T-helper 9 cell (primary cell): ENCODE measurements around the gene NEUROD2.

ENCODE experiments used
- DNase-seq: peaks from one replicate; pipeline ENCODE4 v3.0.0-alpha.2; 2020

Gene NEUROD2

DNA sequence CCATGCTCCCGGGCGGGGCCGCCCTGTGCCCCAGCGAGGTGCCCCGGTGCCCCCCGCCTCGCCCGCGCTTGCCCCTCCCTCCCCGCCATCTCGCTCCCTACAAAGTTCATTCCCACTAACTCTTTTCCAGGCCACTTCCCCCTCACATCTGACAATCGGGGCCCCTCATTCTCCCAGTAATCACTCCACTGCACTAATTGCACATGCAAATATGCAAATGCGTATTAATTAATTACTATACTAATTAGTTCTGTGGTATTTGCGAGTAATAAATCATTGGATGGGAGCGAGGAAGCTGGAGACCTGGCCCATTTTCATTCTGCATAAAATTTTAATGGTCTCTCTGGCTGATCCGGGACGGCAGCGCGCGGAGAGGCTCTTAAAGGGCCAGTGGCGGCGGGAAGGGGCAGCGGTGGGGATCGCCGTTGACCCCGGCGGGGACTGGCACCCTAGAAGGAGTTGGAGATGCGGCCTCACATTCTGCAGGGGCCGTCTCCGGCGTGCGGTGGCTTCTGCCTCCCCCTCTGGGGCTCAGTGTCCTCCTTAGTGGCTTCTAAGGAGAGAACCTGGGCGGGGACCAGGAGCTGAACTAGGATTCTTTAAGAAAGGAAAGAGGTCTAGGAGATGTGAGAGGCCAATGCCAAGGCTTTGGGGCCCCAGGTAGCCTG lies 10.7 kb upstream of the NEUROD2 start:
- no peak for DNase-seq

- DNase-seq: peak; percentile 41
Observed at GRCh38 chr17:39617446-39618245, 9.9 kb upstream of the NEUROD2 start.

- no peak for DNase-seq
Observed at GRCh38 chr17:39617100-39617445, 9.4 kb upstream of the NEUROD2 start.

- DNase-seq: no peak
Observed at GRCh38 chr17:39615434-39615833, 7.7 kb upstream of the NEUROD2 start.

DNA sequence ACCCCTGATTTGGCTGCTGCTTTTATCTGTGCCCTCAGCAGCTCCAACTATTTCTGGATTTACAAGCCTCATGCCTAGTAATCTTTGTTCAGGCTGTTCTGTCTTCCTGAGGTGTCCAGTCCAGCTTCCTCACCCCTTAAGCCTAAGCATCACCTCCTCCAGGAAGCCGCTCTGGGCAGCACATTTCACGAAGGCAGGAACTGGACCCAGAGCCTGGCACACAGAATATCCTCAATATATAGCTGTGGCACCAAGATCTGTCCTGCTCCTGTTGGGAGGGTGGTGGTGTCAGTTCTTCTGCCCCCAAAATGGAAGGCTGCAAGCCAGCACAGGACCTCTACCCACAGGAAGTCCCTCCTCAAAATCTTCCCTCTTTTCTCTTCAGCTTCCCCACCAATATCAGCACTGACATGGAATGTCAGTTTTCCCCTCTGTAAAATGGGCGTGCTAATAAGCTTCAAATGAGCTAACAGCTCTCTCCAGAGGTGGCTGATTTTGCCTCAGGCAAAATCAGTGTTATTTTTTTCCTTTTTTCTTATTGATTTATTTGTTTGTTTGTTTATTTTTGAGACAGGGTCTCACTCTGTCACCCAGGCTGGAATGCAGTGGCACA lies 6.9 kb upstream of the NEUROD2 start:
- DNase-seq: no peak

GRCh38 chr17:39612935-39613464 lies 5.3 kb upstream of the NEUROD2 start:
- no peak for DNase-seq

- no peak for DNase-seq
Observed at GRCh38 chr17:39612291-39612894, 4.7 kb upstream of the NEUROD2 start.

DNA sequence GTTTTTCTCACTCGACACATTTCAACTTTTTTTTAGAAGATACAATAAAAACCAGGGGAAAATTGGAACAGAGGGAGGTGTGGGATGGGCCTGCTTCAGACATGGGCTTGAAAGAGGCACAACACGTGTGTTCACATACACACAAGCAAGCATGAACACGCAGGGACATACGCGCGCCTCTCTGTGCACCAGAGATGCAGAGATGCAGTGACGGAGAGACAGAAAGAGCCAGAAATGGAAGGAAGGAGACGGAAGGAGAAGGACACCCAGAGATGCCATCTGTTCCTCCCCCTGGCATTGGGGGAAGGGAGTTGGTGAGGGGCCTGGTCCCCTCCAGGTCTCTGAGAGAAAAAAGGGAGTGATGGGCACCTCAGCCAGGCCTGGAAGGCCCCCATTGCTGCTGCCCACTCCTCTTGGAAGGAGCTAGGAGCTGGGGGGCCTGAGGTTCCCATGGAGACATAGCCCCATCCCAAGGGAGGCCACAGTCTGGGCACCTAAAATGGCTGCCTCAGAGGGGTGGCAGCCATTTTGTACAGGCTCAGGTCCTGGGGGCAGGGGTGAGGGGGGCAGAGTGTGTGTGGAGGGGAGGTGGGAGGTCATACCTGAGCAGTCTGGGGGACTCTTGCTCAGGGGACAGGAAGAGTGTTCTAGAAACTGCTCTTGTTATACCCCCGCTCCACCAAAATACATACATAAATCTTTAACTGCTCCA lies 3.8 kb upstream of the NEUROD2 start:
- no peak for DNase-seq

GRCh38 chr17:39609416-39610025 lies 1.8 kb upstream of the NEUROD2 start:
- no peak for DNase-seq

GRCh38 chr17:39608142-39608981 lies 642 bp upstream of the NEUROD2 start:
- DNase-seq: no peak

DNA sequence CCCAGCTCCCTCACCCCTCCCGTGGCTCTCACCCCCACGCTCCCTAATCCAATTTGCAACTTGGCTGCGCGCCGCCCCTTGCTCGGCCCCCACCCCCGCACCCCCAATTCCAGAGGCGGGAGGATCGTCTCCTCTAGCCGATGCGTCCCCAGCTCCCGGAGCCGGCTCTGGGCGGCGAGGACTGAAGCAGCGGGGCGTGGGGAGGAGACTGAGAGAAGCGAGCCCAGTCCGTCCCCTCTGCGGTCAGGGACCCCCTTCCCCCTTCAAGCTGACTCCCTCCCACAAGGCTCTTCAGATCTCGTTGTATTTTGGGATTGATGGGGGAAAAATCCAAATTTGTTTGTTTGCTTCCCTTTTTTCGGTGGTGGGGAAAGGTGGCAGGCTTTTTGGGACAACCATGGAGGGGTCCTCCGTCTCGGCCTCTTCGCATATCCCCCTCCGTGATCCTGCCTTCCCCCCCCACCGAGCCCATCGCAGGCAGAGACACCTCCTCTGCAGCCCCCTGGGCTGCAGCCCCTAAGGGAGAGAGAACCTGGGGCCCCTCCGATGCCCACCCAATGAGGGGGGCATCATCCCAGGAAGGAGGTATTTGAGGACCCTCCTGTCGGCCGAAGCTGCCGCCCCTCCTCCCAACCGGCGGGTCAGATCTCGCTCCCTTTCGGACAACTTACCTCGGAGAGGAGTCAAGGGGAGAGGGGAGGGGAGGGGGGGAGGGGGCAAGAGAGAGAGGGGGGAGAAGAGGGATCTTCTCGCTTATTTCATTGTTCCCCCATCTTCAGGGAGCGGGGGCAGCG lies 466 bp downstream of the NEUROD2 start:
- DNase-seq: no peak

DNA sequence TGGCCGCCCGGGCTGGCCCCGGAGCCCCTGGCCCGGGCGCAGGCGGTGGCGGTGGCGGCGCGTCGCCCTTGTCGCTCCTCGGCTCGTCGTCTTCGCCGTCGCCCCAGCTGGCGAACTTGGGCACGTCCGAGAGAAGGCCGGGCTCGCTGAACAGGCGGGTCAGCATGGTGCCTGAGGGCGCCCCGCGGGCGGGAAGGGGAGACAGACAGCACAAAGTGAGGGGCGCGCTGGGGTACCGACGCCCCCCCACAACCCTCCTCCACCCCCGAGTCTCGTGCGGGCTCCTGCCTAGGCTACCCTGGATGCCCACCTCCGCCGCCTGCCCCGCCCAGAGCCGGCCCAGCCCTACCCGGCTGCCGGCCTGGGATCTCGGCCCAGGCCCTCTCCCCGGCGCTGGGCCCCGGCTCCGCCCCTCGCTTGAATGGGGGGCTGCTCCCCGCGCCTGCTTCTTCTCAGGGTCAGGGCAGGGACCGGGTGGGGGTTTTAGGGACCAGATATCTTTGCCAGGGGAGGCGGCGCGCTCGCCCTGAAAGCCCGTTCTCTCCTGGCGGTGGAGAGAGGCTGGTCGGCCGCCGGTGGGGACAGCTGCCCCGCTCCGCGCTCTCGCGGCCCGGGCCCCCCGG lies 1.2 kb downstream of the NEUROD2 start:
- DNase-seq: no peak

DNA sequence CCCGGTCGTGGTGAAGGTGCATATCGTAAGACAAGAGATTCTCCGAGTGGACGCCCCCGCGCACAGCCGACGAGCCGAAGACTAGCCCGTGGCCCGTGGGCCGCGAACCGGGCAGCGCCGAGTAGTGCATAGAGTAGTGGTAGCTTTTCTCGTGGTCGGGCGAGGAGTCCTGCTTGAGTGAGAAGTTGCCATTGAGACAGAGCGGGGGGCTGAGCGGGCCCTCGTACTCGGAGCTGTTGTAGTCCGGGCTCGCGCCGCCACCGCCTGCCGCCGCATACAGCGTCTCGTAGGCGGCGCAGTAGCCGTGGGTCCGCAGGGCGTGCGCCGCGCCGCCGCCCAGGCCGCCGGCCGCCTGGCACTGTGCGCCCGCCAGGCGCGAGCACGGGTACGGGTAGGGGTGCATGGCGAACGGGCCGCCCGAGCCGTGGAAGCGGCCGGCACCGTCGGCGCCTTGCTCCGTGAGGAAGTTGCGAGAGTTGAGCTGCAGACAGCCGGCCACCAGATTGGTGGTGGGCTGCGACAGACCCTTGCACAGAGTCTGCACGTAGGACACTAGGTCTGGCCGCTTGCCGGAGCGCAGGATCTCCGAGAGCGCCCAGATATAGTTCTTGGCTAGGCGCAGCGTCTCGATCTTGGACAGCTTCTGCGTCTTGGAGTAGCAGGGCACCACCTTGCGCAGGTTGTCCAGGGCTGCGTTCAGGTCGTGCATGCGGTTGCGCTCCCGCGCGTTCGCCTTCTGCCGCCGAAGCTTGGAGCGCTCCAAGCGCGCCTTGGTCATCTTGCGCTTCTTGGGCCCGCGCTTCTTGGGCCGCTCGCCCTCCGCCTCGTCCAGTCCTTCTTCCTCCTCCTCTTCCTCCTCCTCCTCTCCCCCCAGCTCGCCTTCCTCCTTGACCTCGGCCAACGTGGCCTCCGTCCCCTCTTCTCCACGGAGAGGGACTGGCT lies 2.0 kb downstream of the NEUROD2 start:
- no peak for DNase-seq

GRCh38 chr17:39604911-39605491 lies 2.7 kb downstream of the NEUROD2 start:
- DNase-seq: no peak

DNA sequence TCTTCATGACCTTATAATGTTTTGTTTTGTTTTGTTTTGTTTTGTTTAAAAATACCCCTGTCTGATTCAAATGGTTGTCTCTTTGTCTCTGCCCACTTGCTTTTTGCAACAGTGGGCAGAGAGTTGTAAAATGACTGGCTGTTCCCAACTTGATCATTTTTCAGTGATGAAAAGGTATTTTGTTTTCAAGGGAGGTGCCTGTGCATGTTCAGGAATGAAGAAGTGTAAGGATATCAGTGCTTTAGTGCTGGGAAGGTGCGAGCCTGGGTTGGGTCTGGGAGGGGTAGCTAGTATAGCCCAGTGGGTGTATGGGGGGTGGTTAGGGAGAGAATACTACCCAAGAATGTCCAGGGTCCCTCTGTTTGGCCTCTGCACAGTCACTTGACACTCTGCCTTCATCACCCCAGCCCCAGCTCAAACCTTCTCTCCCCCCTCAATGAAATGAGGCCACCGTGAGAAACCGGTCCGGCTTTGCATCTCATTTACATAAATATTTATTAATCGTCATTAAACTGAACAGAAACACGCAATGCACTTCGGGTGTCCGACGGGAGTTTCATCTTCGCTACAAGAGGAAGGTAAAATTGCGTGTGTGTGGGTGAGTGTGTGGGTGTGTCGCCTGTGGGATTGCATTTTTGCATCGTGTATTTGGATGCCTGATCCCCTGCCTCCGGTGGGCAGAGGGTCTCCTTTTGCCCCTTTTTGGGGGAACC lies 4.3 kb downstream of the NEUROD2 start:
- DNase-seq: no peak

DNA sequence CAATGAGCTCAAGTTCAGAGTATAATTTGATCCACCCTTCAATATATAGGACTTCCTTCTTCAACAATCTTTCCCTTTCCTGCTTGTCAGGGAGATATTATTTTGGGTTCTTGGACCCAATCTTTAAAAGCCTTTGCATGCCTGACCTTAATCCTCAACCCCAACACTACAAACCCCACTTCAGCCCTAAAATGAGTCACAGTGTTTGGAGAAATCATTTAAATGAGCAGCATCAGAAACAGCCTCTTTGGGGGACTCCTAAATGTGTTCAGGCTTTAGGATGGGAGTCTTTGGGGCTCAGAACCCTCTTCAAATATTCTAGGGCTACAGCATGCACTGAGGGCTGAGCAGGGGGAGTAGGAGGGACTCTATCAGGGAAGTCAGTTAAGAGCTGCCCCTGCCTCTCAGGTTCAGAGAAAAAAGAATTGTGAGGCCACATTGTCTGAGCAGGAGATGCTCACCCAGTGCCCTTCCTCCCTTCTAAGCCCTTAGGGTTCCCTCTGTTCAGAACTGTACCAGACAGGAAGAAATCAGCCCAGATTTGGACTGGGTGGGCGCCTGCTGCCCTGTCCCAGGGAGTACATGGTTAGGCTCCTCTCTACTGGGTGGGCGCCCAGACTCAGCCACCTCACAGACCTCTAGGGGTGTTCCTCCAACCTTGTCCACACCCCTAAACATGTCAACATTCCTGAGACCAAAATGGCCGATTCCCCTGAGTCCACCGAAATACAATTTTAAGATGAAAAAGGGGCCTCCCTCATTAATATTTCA lies 5.0 kb downstream of the NEUROD2 start:
- DNase-seq: no peak
